Measurements from ENCODE around the gene ACOT11.

ACOT11 gene

DNA sequence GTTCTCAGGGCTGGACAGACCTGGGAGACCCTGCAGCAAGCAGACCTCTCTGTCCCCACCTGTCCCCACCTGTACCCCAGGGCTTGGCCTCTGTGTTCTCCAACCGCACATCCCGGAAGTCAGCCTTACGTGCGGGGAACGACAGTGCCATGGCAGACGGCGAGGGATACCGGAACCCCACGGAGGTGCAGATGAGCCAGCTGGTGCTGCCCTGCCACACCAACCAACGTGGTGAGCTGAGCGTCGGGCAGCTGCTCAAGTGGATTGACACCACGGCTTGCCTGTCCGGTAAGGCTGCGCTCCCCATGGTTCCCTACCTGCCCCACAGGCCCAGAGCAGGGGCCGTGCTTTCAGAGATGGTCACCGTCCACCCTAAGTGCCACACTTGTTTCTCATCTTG lies 36.5 kb downstream of the ACOT11 start:
- DNase-seq = no peak

DNA sequence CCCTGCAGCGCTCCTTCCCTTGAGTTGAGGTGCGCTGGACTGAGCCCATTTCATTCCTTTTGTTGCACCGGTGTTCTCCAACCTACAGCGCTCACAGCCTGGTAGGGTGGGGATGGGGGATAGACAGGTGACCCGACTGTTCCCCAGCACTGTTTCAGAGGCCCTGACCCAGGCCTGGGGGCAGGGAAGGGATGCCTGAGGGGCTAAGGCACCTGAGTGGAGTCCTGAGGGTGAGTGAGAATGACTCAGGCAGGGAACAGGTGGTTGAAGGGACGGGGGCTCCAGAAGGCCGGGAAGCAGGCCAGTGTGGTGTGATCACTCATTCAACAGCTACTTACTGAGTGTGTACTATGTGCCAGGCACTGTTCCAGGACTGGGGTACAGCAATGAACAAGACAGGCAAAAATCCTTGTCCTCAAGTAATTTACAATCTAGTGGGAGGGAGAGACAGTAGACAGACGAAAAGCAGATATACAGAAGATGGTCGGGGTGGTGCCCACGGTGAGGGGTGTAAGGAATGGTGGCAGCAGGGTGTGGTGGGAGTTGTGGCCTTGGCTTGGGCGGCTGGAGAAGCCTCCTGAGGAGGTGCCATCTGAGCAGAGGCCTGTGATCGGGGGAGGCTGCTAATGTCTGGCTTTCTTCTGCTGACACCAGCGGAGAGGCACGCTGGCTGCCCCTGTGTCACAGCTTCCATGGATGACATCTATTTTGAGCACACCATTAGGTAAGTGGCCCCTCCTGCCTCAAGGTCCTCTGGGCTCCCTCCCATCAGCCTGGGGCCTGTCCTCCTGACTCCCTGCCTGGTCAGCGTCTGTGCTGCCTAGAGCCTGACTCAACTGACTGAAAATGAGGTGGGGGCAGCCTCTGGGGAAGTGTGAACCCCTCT lies 37.4 kb downstream of the ACOT11 start:
- no peak for DNase-seq

DNA sequence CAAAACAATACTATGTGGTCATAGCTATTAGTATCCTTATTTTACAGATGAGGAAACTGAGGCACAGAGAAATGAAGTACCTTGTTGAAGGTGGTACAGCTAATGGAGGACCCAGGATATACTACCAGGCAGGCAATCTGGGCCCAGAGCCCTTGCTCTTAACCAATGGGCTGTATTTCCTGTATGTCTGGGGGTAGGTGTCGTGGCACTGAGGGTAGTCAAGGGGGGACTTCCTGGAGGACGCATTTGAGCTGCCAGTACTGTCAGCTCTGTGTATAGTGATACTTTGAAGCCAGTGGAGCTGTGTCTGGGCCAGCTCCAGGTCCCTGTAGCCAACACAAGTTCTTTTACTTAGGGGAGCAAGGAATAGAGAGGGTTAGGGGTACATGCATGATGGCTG lies 40.3 kb downstream of the ACOT11 start:
- no peak for DNase-seq

DNA sequence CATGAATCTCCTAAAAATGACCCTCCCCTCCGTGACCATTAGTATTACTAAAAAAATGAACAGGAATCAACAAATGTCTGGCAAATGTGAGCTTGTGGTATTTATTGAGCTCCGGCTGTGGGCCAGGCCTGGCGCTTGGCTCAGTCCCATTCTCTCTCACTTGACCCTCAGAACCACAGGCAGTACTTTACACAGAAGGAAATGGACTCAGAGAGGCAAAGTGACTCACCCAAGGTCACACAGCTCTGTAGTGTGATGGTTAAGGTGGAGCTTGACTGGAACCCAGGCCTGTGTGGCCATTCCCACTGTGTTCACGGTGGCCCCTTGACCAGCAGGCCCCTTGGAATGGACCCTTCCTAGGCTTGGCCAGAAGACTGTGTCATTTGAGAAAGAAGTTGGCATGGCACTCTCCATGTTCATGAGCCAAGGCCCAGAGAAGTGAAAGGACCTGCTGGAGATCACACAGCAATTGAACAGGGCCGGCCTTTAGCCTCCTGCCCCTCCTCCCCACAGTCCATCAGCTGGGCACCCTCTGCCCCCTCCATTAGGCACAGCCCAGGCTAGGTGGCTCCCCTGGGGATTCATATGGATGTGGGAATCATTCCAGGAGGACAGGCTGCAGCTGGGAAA lies 43.2 kb downstream of the ACOT11 start:
- no peak for DNase-seq

DNA sequence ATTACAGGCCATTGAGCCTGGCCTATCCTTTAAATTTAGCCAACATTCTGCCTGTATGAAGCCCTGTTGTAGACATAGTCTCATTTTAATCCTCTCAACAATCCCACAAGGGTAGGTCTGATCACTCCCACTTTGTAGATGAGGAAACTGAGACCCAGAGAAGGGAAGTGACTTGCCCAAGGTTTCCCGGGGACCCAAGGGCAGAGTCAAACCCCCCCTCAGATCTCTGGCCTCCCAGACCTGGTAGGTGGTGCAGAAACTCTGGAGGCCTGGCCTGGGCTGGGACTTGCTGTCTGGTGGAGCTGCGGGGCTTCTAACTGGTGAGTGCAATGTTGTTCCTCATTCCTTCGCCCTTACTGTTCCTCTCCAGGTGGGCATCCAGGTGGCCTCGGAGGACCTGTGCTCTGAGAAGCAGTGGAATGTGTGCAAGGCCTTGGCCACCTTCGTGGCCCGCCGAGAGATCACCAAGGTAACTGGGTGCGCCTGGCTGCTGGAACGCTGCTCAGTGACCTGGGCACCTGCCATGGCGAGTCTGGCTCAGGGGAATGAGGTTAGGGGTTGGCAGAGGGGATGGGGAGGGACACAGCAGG lies 45.6 kb downstream of the ACOT11 start:
- DNase-seq = no peak

DNA sequence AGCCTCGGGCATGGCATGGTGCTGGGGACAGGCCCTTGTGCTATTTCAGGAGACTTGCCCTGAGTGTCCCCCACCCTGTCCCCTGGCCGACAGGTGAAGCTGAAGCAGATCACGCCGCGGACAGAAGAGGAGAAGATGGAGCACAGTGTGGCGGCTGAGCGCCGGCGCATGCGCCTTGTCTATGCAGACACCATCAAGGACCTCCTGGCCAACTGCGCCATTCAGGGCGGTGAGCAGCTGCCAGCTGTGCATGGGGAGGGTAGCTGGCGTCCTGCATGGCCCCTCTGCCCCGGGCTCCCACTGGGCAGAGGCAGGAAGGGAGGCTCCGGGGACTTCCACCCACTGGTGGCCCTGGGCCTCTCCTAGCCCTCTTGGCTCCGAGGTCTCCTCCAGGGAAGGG lies 46.4 kb downstream of the ACOT11 start:
- DNase-seq = no peak

DNA sequence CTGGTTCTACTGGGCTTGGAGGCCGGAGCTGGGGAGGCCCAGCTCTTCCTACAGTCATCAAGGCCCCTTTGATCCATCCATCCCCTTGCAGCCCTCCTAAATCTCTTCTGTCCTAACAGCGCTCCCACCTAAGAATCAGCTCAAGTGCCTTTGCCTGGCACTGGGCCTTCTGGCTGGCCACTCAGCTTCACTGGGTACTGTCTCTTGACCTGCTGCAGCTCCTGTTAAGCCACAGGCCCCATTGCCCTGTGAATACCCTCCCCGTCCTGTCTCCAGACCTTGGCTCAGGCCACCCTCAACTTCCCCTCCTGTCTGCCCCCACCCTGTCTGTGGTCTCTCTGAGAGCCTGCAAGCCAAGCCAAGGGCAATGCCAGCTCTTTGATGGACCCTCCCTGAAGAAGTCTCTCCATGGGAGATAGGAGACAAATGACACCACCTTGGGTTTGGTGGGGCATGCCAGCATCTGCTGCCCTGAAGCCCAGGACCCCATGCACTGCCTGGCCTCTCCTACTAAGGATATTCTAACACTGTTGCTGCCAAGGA lies 48.0 kb downstream of the ACOT11 start:
- DNase-seq = no peak

DNA sequence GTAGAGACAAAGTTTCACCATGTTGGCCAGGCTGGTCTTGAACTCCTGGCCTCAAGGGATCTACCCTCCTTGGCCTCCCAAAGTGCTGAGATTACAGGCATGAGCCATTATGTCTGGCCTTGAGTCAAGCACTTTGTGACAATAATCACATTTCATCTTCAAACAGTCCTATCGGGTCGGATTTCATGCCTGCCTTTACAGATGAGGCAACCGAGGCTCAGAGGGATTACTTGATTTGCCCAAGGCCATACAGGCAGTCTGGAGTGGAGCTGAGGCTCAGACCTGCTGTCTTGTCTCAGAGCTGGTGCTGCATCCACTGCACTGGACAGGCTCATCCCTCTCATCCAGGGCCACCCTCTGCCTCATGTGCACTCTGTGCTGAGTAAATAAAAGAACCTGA lies 48.7 kb downstream of the ACOT11 start:
- DNase-seq = no peak

DNA sequence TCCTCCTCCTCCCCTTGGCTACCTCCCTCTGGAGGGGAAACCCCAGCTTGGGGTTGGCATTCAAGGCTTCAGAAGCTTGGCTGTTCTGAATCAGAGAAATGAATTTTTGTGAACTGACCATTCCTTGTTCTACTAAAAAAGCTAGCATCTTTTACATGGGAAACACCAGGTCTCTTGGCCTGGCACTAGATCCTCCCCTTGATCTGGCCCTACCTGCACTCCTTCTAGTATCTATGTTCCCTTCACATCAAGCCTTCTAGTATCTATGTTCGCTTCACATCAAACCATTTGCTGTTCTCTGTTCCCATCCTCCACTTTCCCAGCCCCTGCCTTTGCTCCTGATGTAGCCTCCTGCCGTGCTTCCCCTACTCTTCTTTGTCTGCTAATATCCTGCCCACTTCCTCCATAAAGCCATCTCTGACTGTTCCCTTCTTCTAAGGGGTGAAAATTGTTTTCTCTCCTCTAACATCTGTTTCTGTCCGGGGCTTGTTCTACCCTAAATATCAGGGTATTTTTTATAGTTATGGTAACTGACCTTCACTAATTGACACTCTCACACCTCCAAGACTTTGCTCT lies 49.5 kb downstream of the ACOT11 start:
- DNase-seq = no peak

DNA sequence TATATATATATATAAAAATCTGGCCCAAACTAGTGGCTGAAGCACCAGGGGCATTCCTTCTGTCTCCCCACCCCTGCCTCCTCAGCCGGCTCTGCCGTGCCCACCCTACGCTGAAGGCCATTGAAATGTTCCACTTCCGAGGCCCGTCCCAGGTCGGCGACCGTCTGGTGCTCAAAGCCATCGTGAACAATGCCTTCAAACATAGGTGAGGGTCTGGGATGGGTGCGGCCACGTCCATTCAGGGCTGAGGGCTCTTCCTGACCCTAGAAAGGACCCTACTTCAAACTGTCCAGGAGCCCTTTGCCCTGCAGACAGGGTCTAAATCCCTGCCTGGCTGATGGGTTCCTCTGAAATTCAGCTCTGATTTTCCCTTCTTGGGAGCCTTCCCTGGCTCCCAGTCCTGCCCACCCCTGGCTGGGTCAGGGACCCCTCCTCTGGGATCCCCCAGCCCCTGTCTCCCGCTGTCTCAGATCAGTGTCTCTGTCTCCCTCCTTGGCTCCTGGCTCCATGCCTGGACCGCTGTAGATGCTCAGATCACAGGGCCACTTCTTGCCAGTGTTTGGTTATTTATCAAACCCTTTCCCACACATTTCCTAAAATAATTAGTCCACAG lies 51.3 kb downstream of the ACOT11 start:
- DNase-seq = no peak

DNA sequence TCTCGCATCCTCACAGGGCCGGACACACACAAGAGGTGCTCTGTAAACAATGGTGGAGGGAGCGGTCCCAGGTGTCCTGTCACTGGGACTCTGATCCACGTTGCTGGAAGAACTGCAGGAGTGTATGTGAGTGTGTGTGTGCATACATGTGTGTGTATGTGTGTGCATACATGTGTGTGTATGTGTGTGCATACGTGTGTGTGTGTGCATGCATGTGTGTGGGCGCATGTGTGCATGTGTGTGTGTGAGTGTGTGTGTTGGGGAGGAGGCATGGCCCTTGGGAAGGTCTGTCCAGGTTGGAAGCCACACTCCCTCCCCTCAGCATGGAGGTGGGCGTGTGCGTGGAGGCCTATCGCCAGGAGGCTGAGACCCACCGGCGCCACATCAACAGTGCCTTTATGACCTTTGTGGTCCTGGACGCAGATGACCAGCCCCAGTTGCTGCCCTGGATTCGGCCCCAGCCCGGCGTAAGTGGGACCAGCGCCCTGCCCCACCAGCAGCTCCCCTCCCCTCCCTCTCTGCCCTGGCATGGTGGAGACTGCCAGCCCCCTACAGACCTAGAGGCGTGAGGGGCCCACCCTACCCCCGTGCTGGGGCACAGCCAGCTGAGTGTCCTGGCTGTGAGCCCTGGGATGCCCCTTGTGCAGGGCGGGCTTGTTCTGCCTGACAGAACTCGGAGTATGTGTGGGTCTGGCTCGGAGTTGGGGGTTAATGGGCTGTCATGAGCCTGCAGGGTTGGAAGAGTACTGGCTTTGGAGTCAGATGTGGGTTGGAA lies 53.1 kb downstream of the ACOT11 start:
- no peak for DNase-seq

DNA sequence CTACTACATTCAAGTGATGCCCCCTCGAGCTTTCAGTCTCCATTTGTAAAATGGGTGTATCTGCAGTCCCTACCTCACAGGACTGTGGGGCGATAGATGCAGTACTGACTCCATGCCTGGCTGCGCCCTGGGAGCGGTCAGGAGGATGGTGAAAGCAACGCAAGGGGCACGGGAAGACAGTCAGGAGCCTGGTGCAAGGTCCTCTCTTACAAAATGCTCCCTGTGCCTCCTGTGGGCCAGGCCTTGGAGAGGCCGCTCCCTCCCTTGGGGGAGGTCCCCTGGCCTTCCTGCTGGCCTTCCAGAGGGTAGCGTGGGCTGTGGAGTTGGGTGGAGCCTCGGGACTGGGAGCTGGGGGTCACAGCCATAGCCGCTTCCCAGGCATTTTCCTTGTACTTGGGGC lies 53.7 kb downstream of the ACOT11 start:
- no peak for DNase-seq

DNA sequence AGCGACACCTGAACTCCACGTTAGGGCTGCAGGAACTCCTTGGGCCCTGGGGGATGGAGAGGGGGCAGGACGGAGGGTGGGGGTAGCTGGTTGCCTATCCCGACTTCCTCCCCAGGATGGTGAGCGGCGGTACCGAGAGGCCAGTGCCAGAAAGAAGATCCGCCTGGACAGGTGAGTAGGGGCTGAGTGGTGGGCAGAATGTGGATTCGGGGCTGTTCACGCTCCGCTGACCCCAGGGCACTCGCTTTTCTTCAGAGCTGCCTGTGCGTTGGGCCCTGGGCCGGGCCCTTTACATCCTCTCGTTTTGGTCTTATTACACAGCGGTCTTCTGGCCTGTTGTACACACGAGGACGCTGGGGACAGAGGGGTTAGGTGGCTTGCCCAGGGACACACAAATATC lies 54.5 kb downstream of the ACOT11 start:
- no peak for DNase-seq

DNA sequence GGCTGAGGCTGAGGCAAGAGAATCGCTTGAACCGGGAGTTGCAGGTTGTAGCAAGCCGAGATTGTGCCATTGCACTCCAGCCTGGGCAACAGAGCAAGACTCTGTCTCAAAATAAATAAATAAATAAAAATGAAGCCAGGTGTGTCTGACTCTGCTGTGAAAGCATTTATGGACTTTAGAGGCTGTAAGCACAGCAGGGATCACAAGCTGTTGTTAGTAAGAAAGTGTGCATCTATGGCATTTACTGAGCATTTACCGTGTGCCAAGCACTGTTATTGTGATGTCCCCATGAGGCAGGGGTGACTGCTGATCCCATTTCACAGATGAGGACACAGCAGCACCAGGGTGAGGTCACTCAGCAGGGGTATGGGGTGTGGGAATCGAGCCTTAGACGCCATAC lies 55.2 kb downstream of the ACOT11 start:
- DNase-seq = no peak

DNA sequence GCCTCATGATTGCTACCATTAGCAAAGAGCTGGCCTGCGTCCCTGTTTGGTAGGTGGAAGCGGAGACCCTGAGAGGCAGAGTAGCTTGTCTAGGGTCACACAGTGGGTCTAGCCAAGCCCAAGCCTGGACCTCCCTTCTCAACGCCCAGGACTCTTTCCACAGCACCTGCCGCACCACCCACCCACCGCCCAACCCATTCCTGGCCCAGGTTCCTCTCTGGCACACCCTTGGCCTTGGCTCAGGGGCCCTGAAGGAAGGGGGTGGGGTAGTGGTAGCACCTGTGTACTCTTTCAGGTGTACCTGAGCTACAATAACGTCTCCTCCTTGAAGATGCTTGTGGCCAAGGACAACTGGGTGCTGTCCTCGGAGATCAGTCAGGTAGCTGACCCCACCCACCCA lies 56.0 kb downstream of the ACOT11 start:
- DNase-seq = no peak

DNA sequence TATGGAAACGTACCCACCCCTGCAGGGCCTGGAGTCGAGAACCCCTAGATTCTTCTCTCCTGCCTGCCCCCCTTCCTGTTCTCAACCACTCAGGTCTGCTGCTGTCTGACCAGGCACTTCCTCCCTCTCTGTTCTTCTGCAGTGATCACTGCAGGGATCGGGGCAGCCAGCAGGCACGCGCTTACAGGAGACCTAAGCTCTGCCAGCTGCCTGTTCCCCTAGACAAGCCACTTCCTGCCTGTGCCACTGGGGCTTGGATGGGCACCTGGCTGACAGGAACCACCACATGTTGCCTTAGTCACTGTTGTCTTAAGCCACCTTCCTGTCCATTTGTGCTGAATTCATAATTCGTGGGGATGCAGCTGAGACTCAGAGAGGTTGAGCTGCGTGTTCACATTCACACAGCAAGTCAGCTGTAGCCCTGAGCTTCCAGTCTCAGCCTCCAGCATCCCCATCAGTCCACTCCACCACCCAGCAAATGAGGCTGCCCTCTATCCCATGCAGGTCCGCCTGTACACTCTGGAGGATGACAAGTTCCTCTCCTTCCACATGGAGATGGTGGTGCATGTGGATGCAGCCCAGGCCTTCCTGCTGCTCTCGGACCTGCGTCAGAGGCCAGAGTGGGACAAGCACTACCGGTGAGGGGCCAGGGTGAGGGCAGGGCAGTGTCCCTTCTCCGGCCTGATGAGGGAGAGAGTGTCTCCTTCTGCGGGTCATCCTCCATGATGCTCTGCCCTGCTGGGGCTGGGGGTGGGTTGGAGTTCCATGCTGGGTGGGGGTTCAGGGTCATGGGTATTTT lies 56.7 kb downstream of the ACOT11 start:
- no peak for DNase-seq

DNA sequence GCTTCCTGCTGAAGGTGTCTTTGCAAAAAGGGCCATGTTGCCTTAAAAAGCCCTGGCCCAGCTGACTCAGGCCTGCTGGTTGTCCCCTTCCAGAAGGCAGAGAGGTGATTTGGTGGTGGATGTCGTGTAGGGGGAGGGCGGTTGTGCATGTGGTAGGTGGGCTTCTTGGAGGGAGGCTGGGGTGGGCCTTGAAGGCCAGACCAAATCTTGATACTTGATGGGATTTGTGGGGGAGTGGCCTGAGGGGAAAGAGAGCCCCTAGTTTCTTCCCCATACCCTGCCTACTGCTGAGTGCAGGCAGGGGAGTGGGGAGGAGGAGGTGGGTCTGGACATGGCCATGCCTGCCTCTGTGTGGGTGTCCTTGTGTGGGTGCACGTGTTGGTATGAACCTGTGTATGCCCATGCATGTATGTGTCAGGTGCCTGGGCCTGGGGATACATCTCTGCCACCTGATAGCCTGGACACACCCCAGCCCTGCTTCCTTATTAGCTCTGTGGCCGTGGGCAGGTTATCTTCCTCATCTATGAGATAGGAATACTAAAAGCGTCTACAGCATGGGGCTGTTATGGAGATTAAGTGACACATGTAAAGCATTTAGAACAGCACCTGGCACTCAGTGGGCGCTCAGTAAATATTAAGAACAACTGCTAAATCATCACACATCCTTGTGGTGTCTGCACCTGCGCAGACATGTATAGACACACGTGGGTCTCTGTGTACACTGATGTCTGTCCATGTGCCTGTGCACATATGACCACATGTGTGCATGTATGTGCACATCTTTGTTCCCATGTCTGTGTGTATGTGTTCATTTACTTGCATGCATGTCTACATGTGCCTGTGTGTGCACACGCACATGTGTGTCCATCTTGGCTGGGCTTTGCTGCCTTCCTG lies 58.3 kb downstream of the ACOT11 start:
- DNase-seq = no peak

DNA sequence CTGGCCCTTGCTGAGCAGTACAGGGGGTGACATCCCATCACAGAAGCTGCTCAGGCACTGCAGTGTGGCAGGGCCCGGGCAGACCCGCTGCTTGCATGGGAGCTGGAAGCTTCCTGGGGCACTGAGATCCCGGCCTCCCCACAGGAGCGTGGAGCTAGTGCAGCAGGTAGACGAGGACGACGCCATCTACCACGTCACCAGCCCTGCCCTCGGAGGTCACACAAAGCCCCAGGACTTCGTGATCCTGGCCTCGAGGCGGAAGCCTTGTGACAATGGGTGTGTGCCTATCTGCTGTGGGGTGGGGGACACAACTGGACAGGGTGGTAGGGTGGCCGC lies 58.9 kb downstream of the ACOT11 start:
- no peak for DNase-seq
